Myocyte (in vitro differentiated cells): ENCODE results near the gene MACROD2. TPM values are rescaled to one million over a fixed set of nuclear protein-coding genes. Genes with fewer than 3 reads are reported as not detected.

Source experiments
- DNase-seq: peaks from one replicate; pipeline ENCODE4 v3.0.0-alpha.2; 2012; ENCODE audit warnings: low read depth
- total RNA-seq: library from RNA; depleted of rRNA; stranded (reverse); fragments of >200 nt; gene quantifications from 2 replicates; pipeline ENCODE4 v1.2.3, GENCODE V29; 2014

Gene MACROD2
- total RNA-seq, 1 donor from 2014 or later = 5.3 TPM

DNA sequence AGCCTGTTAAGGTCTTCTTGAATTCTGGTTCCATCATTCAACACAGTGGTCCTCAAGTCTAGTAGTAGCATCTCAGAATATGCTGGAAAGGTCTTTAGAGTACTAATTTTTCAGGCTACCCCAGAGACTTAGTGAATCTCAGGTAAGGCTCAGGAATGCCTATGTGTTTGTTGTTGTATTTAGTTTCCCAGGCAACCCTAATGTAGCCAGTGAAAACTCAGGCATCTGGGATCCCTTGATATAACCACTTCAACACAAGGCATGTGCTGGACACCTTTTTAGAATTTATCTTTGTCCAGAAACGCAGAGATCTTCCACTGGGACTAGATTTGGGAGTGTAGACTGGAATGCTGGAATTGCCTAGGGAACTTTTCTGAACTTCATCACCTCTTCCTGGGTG lies 940.0 kb downstream of the MACROD2 start:
- DNase-seq = no peak

DNA sequence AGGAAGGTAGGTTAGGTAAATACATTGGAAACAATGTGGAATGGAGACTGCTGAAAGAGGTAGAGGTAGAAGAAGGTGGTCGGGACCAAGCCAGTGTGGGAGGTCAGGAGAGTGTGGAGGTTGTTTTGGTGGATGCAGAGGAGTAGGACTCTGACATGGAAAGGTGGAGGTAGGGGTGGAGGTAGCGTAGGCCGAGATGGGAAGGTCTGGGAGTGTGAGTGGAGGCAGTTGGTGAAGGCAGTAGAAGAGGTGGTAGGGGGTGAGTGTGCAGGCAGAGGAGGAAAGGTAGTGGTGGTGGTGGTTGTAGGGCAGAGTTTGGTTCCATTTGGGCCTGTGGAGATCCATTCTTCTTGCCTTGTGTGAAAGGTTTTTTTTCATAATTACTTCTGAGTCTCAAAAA lies 941.7 kb downstream of the MACROD2 start:
- DNase-seq = no peak

DNA sequence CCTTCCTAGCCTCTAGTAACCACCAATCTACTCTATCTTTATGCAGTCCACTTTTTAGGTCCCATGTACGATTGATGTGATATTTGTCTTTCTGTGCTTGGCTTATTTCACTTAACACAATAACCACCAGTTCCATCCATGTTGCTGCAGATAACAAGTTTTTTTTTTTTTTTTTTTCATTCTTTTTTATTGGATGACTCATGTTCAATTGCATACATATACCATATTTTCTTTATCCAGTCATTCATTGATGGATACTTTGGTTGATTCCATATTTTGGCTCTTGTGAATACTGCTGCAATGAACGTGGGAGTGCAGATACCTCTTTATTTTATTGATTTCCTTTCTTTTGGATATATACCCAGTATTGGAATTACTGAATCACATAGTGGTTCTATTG lies 942.5 kb downstream of the MACROD2 start:
- no peak for DNase-seq

DNA sequence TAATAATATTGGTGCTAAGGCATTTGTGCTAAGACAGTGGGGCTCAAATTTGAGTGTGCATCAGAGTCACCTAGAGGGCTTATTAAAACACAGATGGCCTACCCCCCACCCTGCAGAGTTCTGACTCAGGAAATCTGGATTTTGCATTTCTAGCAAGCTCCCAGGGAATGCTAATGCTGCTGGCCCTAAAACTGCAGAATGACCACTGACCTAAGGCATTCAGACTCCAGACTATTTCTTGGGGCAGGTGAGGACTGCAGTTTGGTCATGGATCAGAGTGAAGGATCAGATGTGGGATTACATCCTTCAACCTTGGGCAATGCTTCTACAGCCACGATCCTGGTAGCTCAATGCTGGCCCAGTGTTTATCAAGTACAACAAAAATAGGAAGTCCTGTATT lies 952.2 kb downstream of the MACROD2 start:
- no peak for DNase-seq

DNA sequence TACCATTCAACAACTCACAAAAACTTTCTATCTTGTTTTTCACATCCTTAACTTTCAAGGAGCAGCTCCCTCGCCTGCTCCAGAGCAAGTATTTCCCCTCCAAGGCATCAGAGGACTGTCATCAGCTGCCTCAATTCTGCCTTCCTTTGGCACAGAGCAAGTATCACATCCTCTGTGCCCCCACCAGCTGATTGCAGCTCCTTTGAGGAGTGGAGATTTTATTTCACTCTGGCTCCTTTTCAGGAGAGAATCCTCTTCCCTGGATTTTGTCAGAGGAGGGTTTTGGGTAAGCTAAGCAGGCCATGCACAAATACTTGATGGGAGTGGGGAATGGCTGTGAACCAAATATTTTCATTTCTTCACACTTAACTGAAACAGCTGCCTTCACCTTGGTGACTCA lies 952.6 kb downstream of the MACROD2 start:
- DNase-seq = peak; percentile 35

DNA sequence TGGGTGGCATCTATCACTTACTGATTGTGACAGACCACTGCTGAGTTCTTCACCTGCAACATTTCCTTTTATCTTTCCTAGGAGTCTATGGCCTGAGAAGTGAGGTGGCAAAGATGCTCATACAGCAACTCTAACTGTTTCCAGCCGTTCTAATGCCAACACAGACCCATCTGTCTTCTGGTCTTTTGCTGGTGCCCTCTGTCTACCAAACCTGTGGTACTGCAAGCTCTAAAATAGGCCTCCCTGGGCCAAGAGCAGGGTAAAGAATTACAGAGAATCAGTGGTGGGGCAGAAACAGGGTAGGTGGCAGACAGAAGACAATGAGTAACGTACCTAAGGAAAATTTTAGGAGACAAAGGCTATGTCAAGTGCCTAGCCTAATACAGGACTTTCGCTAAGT lies 953.1 kb downstream of the MACROD2 start:
- DNase-seq = no peak

DNA sequence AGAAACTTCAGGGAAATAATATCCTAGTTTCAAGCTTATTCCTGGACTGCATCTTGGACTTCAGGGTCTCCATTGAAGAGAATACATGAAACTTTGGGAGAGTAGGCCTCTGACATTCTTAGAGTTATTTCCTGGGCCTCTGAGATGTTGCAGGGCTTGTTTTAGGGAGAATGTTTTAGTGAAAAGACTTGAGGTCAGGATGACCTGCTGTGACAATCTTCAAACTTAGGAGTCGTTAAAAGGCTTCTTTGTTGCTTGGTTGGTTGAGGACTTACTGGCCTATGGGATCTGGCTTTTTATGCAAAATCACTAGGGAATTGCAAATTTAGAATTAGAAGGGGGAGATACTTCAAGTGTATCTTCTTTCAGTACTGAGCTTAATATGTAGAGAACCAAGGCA lies 955.3 kb downstream of the MACROD2 start:
- DNase-seq = no peak

DNA sequence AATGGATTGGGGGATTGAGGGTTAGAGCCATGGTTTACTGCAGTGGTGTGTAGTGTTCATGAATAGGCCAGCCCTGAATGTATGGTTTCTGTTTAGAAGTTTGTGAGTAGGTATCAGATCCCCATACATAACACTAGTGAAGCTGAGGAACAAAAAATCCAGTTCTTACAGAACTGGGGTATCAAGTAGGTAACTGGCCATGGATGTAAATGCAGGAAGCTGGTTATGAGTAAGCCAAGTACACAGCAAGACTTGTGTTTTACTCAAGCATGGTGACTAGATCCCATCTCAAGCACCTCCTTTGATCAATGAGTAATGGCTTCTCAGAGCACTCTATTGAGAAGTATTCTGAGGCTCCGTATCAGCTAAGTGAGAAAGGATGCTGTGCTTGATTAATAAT lies 955.8 kb downstream of the MACROD2 start:
- DNase-seq = no peak

DNA sequence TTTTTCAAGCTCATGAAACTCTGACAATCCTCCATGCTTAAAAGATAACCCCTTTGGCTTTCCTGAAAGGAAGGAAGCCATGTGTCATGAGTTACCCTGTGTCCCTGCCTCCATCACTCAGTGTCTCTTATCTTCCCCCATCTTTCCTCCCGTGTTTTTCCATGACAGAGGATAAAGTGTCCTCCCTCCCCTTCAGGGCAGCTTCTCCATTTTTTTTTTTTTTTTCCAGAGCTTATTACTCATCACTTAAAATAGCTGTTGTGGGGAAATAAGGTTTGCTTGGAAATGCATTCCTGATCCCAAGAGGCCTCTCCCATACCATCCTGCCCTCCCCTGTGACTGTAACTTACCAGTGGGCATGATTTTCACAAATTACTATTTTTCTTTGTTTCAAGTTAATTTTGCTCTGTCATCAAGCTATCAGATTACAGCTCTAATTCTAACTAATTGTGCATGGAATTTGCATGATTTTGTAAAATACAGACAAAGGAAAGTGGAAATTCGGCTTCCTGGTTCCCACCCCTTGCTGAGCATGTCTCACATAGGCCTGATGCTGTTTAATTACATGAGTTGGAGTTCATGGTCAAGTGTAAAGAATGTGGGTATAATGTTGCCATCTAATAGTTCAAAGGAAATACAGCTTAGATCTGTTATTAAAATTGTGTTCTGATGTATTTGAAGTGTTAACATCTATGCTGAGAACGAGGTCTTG lies 956.5 kb downstream of the MACROD2 start:
- DNase-seq = peak; percentile 85

DNA sequence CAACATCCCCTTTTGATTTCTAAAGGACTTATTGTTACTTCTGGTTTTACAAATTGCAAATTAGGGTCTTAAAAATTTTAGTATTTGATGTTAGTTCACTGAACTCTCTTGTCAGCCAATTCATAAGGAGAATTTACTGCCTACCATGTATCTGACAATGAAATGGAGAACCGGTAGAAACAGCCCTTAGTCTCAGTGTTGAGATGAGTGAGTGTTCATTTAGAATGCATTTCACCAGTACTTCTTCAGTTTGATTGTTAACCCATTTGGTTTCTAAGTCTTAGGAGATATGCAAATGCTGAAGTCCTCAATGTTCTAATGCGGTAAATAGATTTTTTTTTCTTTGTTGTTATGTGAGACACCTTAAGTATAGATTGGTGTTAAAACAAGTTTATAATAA lies 958.4 kb downstream of the MACROD2 start:
- DNase-seq = no peak

DNA sequence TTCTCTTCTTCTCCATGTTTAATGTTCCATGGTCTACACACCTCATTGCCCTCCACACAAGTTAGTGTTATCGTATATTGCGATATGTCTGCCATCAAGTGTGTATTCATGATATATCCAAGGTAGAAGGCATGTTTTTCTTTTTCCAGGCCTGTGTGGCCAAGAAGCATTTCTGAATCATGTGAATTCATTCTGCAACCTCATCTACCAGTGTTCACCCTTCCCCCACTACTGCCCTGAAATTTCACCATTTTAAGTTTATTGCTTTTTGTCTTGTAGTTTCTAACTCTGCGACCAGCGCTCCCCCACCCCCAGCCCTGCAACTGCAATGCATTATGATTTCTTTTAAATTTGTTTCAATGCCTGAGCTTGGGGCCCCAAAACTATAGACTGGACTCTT lies 960.1 kb downstream of the MACROD2 start:
- DNase-seq = no peak

DNA sequence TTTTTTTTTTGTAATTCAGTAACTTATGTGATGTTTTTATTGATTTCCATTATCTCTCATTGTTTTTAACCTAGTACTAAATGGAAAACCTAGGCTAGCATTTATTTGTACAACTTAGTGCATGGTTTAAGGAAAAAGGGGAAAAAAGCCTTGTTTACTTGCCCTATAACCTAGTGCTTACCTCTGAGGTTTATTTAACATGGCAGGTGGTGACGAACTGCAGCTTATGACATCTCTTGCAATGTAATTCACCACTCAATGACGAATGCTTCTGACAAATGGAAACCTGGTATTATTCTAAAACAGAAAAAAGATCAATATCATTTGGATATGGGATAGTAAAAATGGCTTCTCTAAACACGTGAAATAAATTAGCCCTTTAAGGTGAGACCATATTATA lies 960.7 kb downstream of the MACROD2 start:
- DNase-seq = no peak

DNA sequence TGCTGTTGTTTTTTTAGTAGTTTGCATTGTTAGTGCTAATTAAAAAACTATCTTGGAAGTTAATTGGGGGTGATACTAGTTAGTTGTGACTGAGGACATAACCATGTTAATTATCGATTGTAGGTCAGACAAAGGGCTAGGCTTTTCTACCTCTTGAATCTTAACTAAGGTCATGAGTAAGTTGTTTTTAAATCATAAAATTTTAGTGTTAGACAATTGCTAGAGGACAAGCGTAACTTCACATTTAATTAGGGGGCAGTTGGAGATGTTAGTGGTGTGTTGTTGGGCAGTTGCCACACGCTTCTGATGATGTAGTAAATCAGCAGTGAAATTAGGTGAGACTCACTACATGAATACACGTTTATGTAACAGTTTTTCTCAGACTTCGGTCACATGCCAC lies 961.2 kb downstream of the MACROD2 start:
- no peak for DNase-seq

DNA sequence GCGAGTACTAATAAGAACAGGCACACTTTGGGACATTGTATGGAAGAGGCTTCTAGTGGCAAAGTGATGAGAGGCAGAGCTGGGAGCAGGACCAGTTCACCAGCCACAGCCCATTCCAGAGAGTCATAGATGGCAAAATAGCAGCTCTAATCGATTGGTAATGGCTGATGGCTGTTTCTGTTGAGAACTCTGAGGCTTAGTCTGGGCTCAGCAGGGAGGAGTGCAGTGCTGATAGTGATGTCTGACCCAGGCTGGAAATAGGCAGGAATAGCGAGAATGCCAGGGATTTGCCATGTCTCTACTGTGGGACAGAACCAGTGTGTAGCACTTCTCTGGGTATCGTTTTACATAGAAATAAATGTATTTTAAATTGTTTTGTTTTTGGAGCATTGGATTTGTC lies 962.1 kb downstream of the MACROD2 start:
- peak; percentile 20 for DNase-seq

DNA sequence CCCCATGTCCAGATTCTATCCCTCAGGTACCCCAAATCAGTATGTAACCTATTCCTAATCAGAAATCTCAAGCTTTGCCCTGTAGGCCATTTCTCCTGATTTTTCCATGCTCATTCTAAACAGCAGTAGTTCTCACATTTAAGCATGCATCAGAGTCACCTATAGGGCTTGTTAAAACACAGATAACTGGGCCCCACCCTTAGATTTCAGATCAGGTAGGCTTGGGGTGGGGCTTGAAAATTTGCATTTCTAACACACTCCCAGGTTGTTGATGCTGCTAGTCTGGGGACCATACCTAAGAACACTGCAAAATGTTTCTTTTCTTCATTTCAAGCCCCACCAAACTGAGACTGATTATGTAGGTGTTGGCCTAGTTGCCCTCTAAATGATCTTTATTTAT lies 963.3 kb downstream of the MACROD2 start:
- no peak for DNase-seq

DNA sequence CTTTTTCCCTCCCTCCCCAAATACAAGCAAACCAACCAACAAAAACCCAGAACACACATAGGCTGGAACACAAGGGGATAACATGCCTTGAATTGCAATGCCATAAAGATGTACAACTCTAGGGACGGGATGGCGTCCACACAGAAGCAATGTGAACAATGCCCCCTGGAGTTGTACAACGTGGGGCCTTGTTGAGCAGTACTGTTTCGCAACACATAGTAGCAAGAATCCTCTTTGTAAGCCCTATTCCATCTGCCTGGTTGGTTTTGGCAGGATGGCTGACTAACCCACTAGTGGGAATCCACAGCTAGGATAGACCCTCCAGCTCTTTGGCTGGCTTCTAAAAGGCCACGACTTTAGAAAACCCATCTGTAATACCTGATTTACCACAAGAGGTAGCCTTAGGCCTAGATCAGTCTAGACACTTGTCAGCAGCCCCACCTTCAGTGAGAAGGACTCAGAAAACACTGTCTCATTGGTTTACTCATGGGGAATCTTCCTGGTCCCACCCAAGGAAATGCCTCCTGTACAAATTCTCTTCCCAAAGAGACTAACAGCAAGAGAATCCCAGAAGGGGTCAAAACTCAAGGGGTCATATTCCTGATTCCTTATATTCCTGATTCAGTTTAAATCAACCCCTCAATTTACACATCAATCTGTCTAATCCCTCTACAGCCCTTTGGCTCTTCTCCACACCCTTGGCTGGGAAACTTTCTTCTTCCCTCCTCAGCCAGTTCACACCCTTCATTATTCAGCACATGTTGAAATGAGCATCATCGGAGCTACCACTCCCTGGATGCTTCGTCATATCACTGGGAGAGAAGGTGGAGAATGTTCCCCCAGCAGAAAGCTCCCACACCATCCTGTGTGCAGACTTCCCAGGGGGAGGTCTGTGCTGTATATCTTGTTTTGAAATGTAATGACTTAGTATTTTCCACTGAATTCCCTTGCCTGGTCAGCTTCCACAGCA lies 964.5 kb downstream of the MACROD2 start:
- no peak for DNase-seq

DNA sequence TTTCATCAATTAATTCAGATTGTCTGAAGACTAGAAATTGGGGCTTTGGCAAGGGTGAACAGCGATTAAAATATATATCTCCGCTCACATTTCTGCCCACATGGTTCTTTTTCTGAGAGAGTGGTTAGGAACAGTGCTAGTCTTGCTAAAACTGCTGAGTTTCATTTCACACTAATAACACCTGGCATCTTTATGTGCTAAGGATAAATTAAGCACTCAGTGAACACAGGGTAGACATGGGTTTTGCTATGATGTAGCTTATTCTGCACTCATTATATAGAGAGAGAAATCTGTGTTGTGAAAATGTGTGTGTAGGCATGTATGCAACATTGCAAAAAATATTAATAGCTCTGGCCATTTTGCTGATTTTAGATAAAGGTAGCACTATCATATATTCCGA lies 965.5 kb downstream of the MACROD2 start:
- no peak for DNase-seq

DNA sequence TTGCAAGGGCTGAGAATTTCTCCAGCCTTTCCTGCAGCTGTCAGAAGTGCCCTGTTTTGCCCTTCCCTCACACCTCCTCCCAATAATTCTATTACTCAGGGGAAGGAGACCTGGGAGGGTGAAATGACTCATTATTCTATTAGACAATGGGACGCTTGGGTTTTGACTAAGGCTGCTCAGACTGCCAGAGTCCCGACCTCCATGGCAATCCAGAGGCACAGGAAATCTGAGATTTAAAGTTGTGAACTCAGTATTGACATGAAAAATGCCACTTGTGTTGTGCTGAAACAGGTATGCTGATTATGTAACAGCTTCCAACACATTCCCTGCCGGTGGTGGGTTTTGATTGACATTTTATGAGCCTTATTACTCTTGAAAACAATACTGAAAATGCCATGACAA lies 967.9 kb downstream of the MACROD2 start:
- peak; percentile 62 for DNase-seq

DNA sequence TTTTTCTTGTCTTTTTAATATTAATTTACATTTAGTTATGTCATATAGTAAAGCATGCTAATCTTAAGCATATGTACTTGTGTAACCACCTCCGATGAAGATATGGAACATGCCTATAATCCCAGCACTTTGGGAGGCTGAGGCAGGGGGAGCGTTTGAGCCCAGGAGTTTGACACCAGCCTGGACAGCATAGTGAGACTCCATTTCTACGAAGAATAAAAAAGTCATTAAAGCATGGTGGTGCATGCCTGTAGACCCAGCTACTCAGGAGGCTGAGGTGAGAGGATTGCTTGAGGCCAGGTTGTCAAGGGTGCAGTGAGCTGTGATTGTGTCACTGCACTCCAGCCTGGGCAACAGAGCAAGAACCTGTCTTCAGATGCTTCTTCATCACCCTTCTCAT lies 970.9 kb downstream of the MACROD2 start:
- DNase-seq = no peak

DNA sequence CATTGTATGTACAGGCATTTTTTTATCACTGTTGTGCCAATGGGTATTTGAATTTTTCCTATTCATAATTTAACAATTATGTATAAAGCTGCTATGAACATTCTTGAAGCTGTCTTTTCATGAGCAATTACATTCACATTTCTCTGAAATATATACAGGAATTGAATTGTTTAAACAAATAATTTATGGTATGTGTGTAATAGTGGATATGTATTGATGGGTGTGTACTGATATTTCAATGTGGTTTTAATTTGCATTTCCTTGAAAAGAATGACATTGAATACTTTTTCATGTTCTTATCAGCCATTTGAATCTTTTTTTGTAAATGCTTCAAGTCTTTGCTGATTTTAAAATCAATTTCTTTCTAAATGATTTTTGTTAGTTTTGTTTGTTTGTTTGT lies 971.5 kb downstream of the MACROD2 start:
- DNase-seq = no peak

DNA sequence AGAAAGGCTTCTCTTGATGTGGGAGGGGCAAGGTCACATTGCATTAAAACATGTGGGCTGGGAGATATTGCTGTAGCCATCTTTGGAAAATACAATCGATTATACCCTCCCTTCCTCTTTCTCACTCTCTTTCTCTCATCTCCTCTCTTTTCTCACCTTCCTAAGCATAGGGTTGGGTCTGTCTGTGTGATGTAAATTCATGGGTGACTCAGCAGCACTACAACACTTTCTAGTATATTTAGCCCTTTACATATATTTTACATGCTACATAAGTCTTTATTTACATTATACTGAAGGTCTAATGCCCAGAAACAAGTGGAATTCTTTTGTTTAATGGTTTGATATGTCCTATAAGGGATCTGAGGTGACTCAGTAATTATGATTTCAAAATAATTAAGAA lies 976.9 kb downstream of the MACROD2 start:
- no peak for DNase-seq

DNA sequence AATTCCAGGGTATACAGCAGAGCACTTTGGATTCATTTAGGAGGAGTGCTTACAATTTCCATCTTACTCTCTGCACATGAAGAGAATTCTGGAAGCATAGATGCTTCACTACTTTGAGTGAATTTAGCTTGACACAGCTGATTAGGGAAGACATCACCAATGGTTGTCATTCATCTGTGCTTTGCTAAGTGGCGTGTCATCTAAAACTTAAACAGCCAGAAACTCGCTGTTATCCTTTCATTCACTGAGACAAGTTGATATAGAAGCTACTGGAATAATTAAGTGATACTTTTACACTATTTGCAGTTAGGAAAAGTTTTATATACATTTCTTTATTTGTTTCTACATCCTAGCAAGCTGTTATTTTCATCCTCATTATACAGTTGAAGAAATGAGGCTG lies 977.4 kb downstream of the MACROD2 start:
- DNase-seq = no peak
